MCF 10A (cell line): ENCODE results near the gene SMAD6. TPM values are rescaled to one million over a fixed set of nuclear protein-coding genes. Genes with fewer than 3 reads are reported as not detected.

Experiments used
- BruUV-seq: library from RNA; stranded (reverse); fragments of 400-500 nt; replicated peaks from 2 replicates; lab custom pipeline; 2021; lab: Mats Ljungman, UMichigan
- CTCF ChIA-PET: fragments of 300-600 bp; sonication (Branson Sonifier 250); formaldehyde crosslinking; extraction: SDS; loops from one replicate; lab custom pipeline; 2021; ENCODE audit warnings: antibody characterized with exemption, inconsistent platforms; lab: Yijun Ruan, JAX
- POLR2A ChIA-PET: fragments of 300-600, 350-650 bp; sonication (Branson Sonifier 250); formaldehyde crosslinking; extraction: SDS; loops from one replicate; lab custom pipeline; 2020; ENCODE audit warnings: antibody characterized with exemption, inconsistent platforms; lab: Yijun Ruan, JAX
- DNase-seq: peaks from one replicate; pipeline ENCODE4 v3.0.0-alpha.2; 2018; ENCODE audit not compliant: unreplicated experiment
- H3K27ac Mint-ChIP-seq: one replicate; pipeline ENCODE4 v1.8.0; 2022; ENCODE audit warnings: mild to moderate bottlenecking, low read depth, mixed read lengths; ENCODE audit not compliant: unreplicated experiment
- H3K27me3 Mint-ChIP-seq: one replicate; pipeline ENCODE4 v1.8.0; 2022; ENCODE audit warnings: mixed read lengths; ENCODE audit not compliant: insufficient read depth, unreplicated experiment
- H3K36me3 Mint-ChIP-seq: one replicate; pipeline ENCODE4 v1.8.0; 2022; ENCODE audit warnings: mild to moderate bottlenecking, moderate library complexity, mixed read lengths; ENCODE audit not compliant: insufficient read depth, unreplicated experiment
- H3K4me1 Mint-ChIP-seq: one replicate; pipeline ENCODE4 v1.8.0; 2022; ENCODE audit warnings: mixed read lengths; ENCODE audit not compliant: insufficient read depth, unreplicated experiment
- H3K4me3 Mint-ChIP-seq: one replicate; pipeline ENCODE4 v1.8.0; 2022; ENCODE audit warnings: mild to moderate bottlenecking, moderate library complexity, mixed read lengths; ENCODE audit not compliant: unreplicated experiment
- H3K9me3 Mint-ChIP-seq: one replicate; pipeline ENCODE4 v1.8.0; 2022; ENCODE audit warnings: mixed read lengths; ENCODE audit not compliant: unreplicated experiment
- CTCF ChIP-seq: fragments of 200-600 bp; IDR thresholded peaks from one replicate; pipeline ENCODE4 v1.8.0; 2022; ENCODE audit warnings: antibody characterized with exemption, mild to moderate bottlenecking; ENCODE audit not compliant: unreplicated experiment
- intact Hi-C: fragments of 100-400 bp; cut with micrococcal nuclease; formaldehyde crosslinking; loops from 2 replicates; pipeline ENCODE4 v1.14.1; 2022
- total RNA-seq: library from RNA; stranded (reverse); gene quantifications from 2 replicates; pipeline ENCODE4 v1.2.3, GENCODE V29; 2022

The SMAD6 gene
- total RNA-seq, 1 experiment from 2014 or later = not detected

DNA sequence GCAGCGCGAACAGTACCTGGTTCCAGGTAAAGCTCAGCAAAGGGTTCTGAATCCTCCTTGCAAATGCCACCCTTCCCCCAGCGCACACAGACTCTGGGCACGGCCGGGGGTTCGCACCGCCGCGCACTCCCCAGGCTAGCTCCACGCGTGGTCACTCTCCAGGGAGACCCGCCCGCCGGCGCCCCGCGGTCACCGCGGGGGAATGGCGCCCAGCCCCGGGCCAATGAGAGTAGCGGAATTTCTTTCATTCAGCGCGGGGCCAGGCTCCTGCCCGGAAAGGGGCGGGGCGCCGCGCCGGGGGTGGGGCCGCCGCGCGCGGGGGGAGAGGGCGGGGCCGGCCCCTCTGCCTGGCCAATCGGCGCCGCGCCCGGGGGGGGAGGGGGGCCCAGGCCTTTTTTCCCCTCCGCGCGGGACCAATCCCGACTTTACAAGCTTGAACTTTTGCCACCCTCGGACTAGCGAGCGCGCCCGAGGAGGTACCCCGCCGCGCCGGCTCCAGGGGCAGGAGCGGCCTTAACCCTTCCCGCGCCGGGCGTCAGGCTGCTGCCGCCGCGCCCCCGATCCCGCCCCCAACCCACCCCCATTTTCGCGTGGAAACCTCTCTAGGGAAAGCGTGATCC lies 1.1 kb upstream of the SMAD6 start:
- intact Hi-C loops = loop anchor here (5.0 kb wide), 1 partner anchor 151 kb away; no protein-coding TSS in a partner anchor
- ChIA-PET POLR2A (interaction anchor here (0.6 to 2.3 kb wide), 11 partner anchors 9 to 1415 kb away, joined by 3 to 8 read pairs (median 3); no protein-coding TSS in a partner anchor), CTCF (interaction anchor here (0.6 to 2.3 kb wide), 3 partner anchors 10 to 82 kb away, joined by 3 to 8 read pairs (median 7); no protein-coding TSS in a partner anchor)
- TF ChIP-seq CTCF = no peak
- no peaks in the 10 kb centered on the region for H3K9me3 Mint-ChIP-seq
- H3K27ac Mint-ChIP-seq = no peak overlapping the region
- H3K36me3 Mint-ChIP-seq = no peaks in the 10 kb centered on the region
- H3K27me3 Mint-ChIP-seq = peaks cover 18% of the 10 kb centered on the region
- peaks cover 12% of the 10 kb centered on the region for H3K4me1 Mint-ChIP-seq
- H3K4me3 Mint-ChIP-seq = peak overlapping the region; percentile 79
- DNase-seq = peak; percentile 95
- BruUV-seq = no TSS peak

DNA sequence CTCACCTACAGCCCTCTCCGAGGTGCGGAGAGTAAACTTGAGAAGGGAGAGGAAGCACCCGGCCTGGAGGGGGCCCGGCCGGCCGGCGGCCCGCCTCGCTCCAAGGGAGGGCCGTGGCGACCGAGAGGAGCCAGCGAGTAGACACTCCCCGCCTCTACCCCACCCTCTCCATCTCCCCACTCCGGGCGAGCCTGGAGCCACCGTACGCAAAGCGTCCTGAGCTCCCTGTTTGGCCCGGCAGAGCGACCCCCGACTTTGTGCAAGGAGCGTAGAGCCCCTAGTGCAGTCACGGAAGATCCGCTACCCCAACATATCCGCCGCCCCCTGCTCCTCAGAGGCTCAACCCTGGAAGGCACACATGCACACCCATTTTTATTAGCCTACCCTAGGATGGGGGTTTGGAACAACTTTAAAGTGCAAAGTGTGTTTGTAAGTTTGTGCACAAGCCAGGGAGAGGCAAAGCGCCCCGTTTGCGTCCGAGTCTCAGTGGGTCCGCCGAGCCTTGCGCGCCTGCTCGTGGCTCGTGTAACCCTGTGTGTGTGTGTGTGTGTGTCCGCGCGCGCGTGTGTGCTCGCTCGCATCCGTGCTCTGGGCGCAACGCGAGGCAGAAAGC lies 508 bp upstream of the SMAD6 start:
- CTCF ChIA-PET = interaction anchor here (0.6 to 2.3 kb wide), 3 partner anchors 9 to 164 kb away, joined by 3 to 8 read pairs (median 7); no protein-coding TSS in a partner anchor
- peaks cover 18% of the 10 kb centered on the region for H3K27me3 Mint-ChIP-seq
- H3K4me1 Mint-ChIP-seq = peaks cover 12% of the 10 kb centered on the region
- peak; percentile 61 for DNase-seq
- H3K27ac Mint-ChIP-seq = no peak overlapping the region
- POLR2A ChIA-PET = interaction anchor here (0.6 to 2.3 kb wide), 10 partner anchors 9 to 1415 kb away, joined by 3 to 8 read pairs (median 3); no protein-coding TSS in a partner anchor
- no TSS peak for BruUV-seq
- intact Hi-C loops = loop anchor here (5.0 kb wide), 1 partner anchor 151 kb away; no protein-coding TSS in a partner anchor
- TF ChIP-seq CTCF = no peak
- no peaks in the 10 kb centered on the region for H3K9me3 Mint-ChIP-seq
- peak overlapping the region; percentile 79 for H3K4me3 Mint-ChIP-seq
- no peaks in the 10 kb centered on the region for H3K36me3 Mint-ChIP-seq

GRCh38 chr15:66702787-66703539 lies 927 bp downstream of the SMAD6 start:
- BruUV-seq = no TSS peak
- H3K4me3 Mint-ChIP-seq = peak overlapping the region; percentile 79
- ChIA-PET POLR2A (interaction anchor here (0.5 to 1.6 kb wide), 7 partner anchors 140 to 1345 kb away, joined by 3 to 5 read pairs (median 3); partner anchors contain the start of genes INTS14, RPL4 and ZWILCH), CTCF (interaction anchor here (0.6 to 2.3 kb wide), 5 partner anchors 8 to 834 kb away, joined by 3 to 8 read pairs (median 3); partner anchors contain the start of gene RAB11A)
- no peaks in the 10 kb centered on the region for H3K9me3 Mint-ChIP-seq
- intact Hi-C loops = loop anchor here (5.0 kb wide), 1 partner anchor 149 kb away; no protein-coding TSS in a partner anchor
- no peak for TF ChIP-seq CTCF
- DNase-seq = no peak
- peaks cover 18% of the 10 kb centered on the region for H3K27me3 Mint-ChIP-seq
- no peak overlapping the region for H3K27ac Mint-ChIP-seq
- peaks cover 12% of the 10 kb centered on the region for H3K4me1 Mint-ChIP-seq
- H3K36me3 Mint-ChIP-seq = no peaks in the 10 kb centered on the region
